K562 (cell line): ENCODE data around the gene GAL. TPM values are rescaled to one million over a fixed set of nuclear protein-coding genes. Genes with fewer than 3 reads are reported as not detected.

Experiments
- ATAC-seq: fragments of 200-7000 bp; cut with Tn5 transposase; 3 replicates; pipeline ENCODE4 v1.9.1; 2020; ENCODE audit warnings: moderate library complexity
- BruUV-seq: library from RNA; stranded (reverse); fragments of 400-500 nt; replicated peaks from 2 replicates; lab custom pipeline; 2021; lab: Mats Ljungman, UMichigan
- CTCF ChIA-PET: fragments of 300-600 bp; formaldehyde crosslinking; extraction: SDS; loops from one replicate; lab custom pipeline; 2021; ENCODE audit warnings: low intra/inter-chr PET ratio; lab: Yijun Ruan, JAX
- POLR2A ChIA-PET: fragments of 300-600, 350-650 bp; sonication (Branson Sonifier 250); formaldehyde crosslinking; extraction: SDS; loops from one replicate; lab custom pipeline; 2021; ENCODE audit warnings: antibody characterized with exemption, inconsistent platforms; lab: Yijun Ruan, JAX
- DNase-seq, 4 experiments: peaks; one replicate each; pipeline versions ENCODE4 v3.0.0 to v3.0.0-alpha.2; 2011 to 2018; ENCODE audit warnings: low spot score in 3 of 4, mixed read lengths in 3 of 4; ENCODE audit errors: extremely low read depth in 1 of 4
- FAIRE-seq: peaks from 2 replicates; lab custom pipeline; 2011; peaks lifted over from hg19 to GRCh38; lab: Jason Lieb, UNC
- H2AFZ ChIP-seq: 2 replicates; pipeline ENCODE4 v1.6.0; 2011; ENCODE audit warnings: low read depth, low read length, control low read depth, inconsistent platforms
- H3K27ac ChIP-seq: fragments of 200-600 bp; 3 replicates; pipeline ENCODE4 v1.8.0; 2011; ENCODE audit warnings: low read depth, mild to moderate bottlenecking, control low read depth, inconsistent platforms, low read length, moderate library complexity, mixed read lengths; ENCODE audit errors: extremely low read depth
- H3K27me3 ChIP-seq, 2 experiments: fragments of 300-600 bp in 1 of 2; 2 replicates in 1 of 2; 3 replicates in 1 of 2; pipeline versions ENCODE4 v1.6.0 to v1.8.0; 2011; ENCODE audit warnings: inconsistent platforms in 2 of 2, low read length in 2 of 2, mild to moderate bottlenecking in 1 of 2, mixed read lengths in 1 of 2, moderate library complexity in 1 of 2; ENCODE audit not compliant: control insufficient read depth in 2 of 2, insufficient read depth in 2 of 2
- H3K36me3 ChIP-seq: fragments of 300-600 bp; 3 replicates; pipeline ENCODE4 v1.8.0; 2011; ENCODE audit warnings: mild to moderate bottlenecking, low read length, inconsistent platforms; ENCODE audit not compliant: control insufficient read depth, insufficient read depth
- H3K4me1 ChIP-seq, 2 experiments: fragments of 200-600 bp in 1 of 2; replicated peaks in 1 of 2; 2 replicates in 1 of 2; 3 replicates in 1 of 2; pipeline versions ENCODE4 v1.5.1 to v1.8.0; 2011; ENCODE audit warnings: inconsistent platforms in 2 of 2, low read length in 2 of 2, mild to moderate bottlenecking in 1 of 2, mixed read lengths in 1 of 2, moderate library complexity in 1 of 2; ENCODE audit not compliant: control insufficient read depth in 2 of 2, insufficient read depth in 2 of 2
- H3K4me2 ChIP-seq: 2 replicates; pipeline ENCODE4 v1.6.1; 2011; ENCODE audit warnings: low read length, control low read depth, inconsistent platforms, mixed read lengths; ENCODE audit not compliant: insufficient read depth
- H3K4me3 ChIP-seq: fragments of 200-600 bp; sonication (generic), shearing (Covaris generic); 2 replicates; pipeline ENCODE4 v1.5.1; 2016; ENCODE audit warnings: control low read depth, inconsistent platforms
- H3K79me2 ChIP-seq: fragments of 200-600 bp; 3 replicates; pipeline ENCODE4 v1.8.0; 2011; ENCODE audit warnings: low read length, inconsistent platforms; ENCODE audit not compliant: control insufficient read depth, insufficient read depth
- H3K9ac ChIP-seq, 2 experiments: 2 replicates each; pipeline versions ENCODE4 v1.6.0 to v1.6.1; 2011; ENCODE audit warnings: low read depth in 2 of 2, low read length in 2 of 2, control low read depth in 1 of 2, inconsistent platforms in 1 of 2, mild to moderate bottlenecking in 1 of 2, mixed read lengths in 1 of 2; ENCODE audit not compliant: insufficient read depth in 1 of 2
- H3K9me1 ChIP-seq: one replicate; pipeline ENCODE4 v1.6.0; 2011; ENCODE audit warnings: inconsistent platforms, mild to moderate bottlenecking, low read length, moderate library complexity; ENCODE audit not compliant: control insufficient read depth, insufficient read depth
- H3K9me3 ChIP-seq: replicated peaks from 2 replicates; pipeline ENCODE4 v1.5.1; 2011; ENCODE audit warnings: low read depth, low read length, inconsistent platforms; ENCODE audit not compliant: control insufficient read depth, insufficient read depth
- H4K20me1 ChIP-seq: replicated peaks from 2 replicates; pipeline ENCODE4 v1.6.1; 2011; ENCODE audit warnings: low read length, inconsistent platforms, mixed read lengths; ENCODE audit not compliant: control insufficient read depth, insufficient read depth
- ARHGAP35 ChIP-seq: fragments of 450-650 bp; IDR thresholded peaks from 2 replicates; pipeline ENCODE4 v1.6.1; 2018; ENCODE audit not compliant: partially characterized antibody
- ARID1B ChIP-seq: fragments of 450-650 bp; IDR thresholded peaks from 2 replicates; pipeline ENCODE4 v1.6.1; 2016; ENCODE audit warnings: antibody characterized with exemption, mild to moderate bottlenecking, inconsistent platforms
- ATF3 ChIP-seq, 2 experiments: fragments of 450-650 bp in 1 of 2; sonication (generic) in 1 of 2; formaldehyde crosslinking in 1 of 2; IDR thresholded peaks in 1 of 2; conservative IDR thresholded peaks in 1 of 2; 2 replicates each; pipeline versions ENCODE4 v1.6.1 to v1.8.1; 2016 to 2023; ENCODE audit warnings: mild to moderate bottlenecking in 2 of 2, moderate library complexity in 2 of 2, inconsistent platforms in 1 of 2, missing genetic modification reagents in 1 of 2
- ATF6 ChIP-seq: sonication (generic); formaldehyde crosslinking; IDR thresholded peaks from 2 replicates; pipeline ENCODE4 v1.4.0; 2020; ENCODE audit warnings: mild to moderate bottlenecking, missing genetic modification reagents
- CEBPG ChIP-seq, 3 experiments: fragments of 200-800 bp in 1 of 3; sonication (Bioruptor generic) in 1 of 3; sonication (generic) in 1 of 3; formaldehyde crosslinking in 1 of 3; IDR thresholded peaks in 2 of 3; conservative IDR thresholded peaks in 1 of 3; 2 replicates each; pipeline versions ENCODE4 v1.6.1 to v1.8.0; 2016 to 2022; ENCODE audit warnings: missing compliant biosample characterization in 2 of 3, missing genetic modification characterization in 2 of 3, mild to moderate bottlenecking in 1 of 3, missing genetic modification reagents in 1 of 3
- EGR1 ChIP-seq: fragments of 450-650 bp; conservative IDR thresholded peaks from 2 replicates; pipeline ENCODE4 v1.6.1; 2017; ENCODE audit warnings: mild to moderate bottlenecking
- ERF ChIP-seq: fragments of 450-650 bp; formaldehyde crosslinking; IDR thresholded peaks from 2 replicates; pipeline ENCODE4 v1.4.0; 2020; ENCODE audit warnings: mild to moderate bottlenecking, mixed read lengths
- GABPB1 ChIP-seq: sonication (generic); formaldehyde crosslinking; IDR thresholded peaks from 2 replicates; pipeline ENCODE4 v1.8.0; 2022; ENCODE audit warnings: mild to moderate bottlenecking, missing genetic modification reagents
- JUN ChIP-seq, 2 experiments: sonication (generic) in 1 of 2; formaldehyde crosslinking in 1 of 2; IDR thresholded peaks; 2 replicates each; pipeline versions ENCODE4 v1.6.1 to v1.8.0; 2012 to 2022; ENCODE audit warnings: borderline replicate concordance in 2 of 2, mild to moderate bottlenecking in 2 of 2, improper control_type of control experiment in 1 of 2, low read depth in 1 of 2, low read length in 1 of 2, missing genetic modification reagents in 1 of 2
- NCOR1 ChIP-seq: fragments of 450-650 bp; IDR thresholded peaks from 2 replicates; pipeline ENCODE4 v1.6.1; 2016; ENCODE audit warnings: mild to moderate bottlenecking, moderate library complexity
- NFYB ChIP-seq: IDR thresholded peaks from 2 replicates; pipeline ENCODE4 v1.6.1; 2011; ENCODE audit warnings: mild to moderate bottlenecking, moderate library complexity; ENCODE audit not compliant: insufficient read length; ENCODE audit errors: extremely low read depth
- RBM15 ChIP-seq: fragments of 200-400 bp; formaldehyde crosslinking; IDR thresholded peaks from 2 replicates; pipeline ENCODE4 v1.6.1; 2018; ENCODE audit warnings: mild to moderate bottlenecking, low read length, moderate library complexity; ENCODE audit not compliant: insufficient read depth
- TRIM24 ChIP-seq, 2 experiments: fragments of 450-650 bp; IDR thresholded peaks; 2 replicates each; pipeline ENCODE4 v1.6.1; 2016
- ZBTB9 ChIP-seq: fragments of 450-650 bp; formaldehyde crosslinking; IDR thresholded peaks from 2 replicates; pipeline ENCODE4 v1.4.0; 2020; ENCODE audit warnings: mild to moderate bottlenecking, moderate library complexity
- ZC3H8 ChIP-seq: fragments of 450-650 bp; IDR thresholded peaks from 2 replicates; pipeline ENCODE4 v1.6.1; 2017
- ZNF551 ChIP-seq: fragments of 250-450 bp; sonication (Bioruptor Pico); IDR thresholded peaks from 2 replicates; pipeline ENCODE4 v1.5.0; 2021; ENCODE audit warnings: mild to moderate bottlenecking, moderate library complexity
- WGBS: fragments of 100-300 bp; shearing (Covaris generic); methylation state at CpG from one replicate; pipeline ENCODE4 v1.1.6; 2016; ENCODE audit warnings: low coverage, mixed read lengths; ENCODE audit not compliant: insufficient coverage; ENCODE audit errors: missing lambda C conversion rate; 5-methylcytosine and 5-hydroxymethylcytosine counted together
- in situ Hi-C: fragments of 300-500 bp; cut with MboI; formaldehyde crosslinking; loops from 4 replicates; pipeline ENCODE4 v1.15.0; 2018; ENCODE audit warnings: inconsistent platforms, mixed read lengths
- intact Hi-C: fragments of 100-400 bp; cut with micrococcal nuclease; formaldehyde crosslinking; loops from 2 replicates; pipeline ENCODE4 v1.14.2; 2022
- polyA plus RNA-seq, 8 experiments: library from polyadenylated mRNA; depleted of rRNA in 4 of 8; stranded (reverse) in 5 of 8; unstranded in 3 of 8; fragments of >200 nt; fragmentation: Nextera tagmentation in 2 of 8; fragmentation: Illumina TruSeq in 1 of 8; extraction: Ambion mirVana in 2 of 8; extraction: Trizol in 1 of 8; gene quantifications; 2 replicates each; pipeline versions ENCODE4 v1.2.1 to v1.2.3, GENCODE V29; 2011 to 2014; ENCODE audit warnings: inconsistent platforms in 1 of 8, missing spikeins in 1 of 8
- total RNA-seq, 7 experiments: library from RNA; depleted of rRNA in 6 of 7; stranded (reverse); fragments of >200 nt in 6 of 7; fragmentation: Illumina TruSeq in 2 of 7; extraction: Trizol in 2 of 7; gene quantifications; 2 replicates each; pipeline versions ENCODE4 v1.2.1 to v1.2.3, GENCODE V29; 2011 to 2021; ENCODE audit warnings: low replicate concordance in 1 of 7

The GAL gene
- total and polyA plus RNA-seq, 9 of the 15 experiments (the other 6 are each of a cell fraction or from before 2014, with no cell fraction given), result 10.6 to 119 (median 36.3) TPM

GRCh38 chr11:68715456-68716122, 31.2 kb downstream of the GAL start:
- no peaks in the 10 kb centered on the region for H3K79me2 ChIP-seq
- ChIA-PET CTCF (no interaction called here), POLR2A (interaction anchor here (1.7 kb wide), 1 partner anchor 13 kb away, joined by 3 read pairs; no protein-coding TSS in a partner anchor)
- H2AFZ ChIP-seq, result no peak overlapping the region
- no peak overlapping the region for H3K4me2 ChIP-seq
- intact Hi-C loops (no loop called here), in situ Hi-C loops (no loop called here)
- H3K27ac ChIP-seq, result no peak overlapping the region
- no peaks in the 10 kb centered on the region for H3K9me3 ChIP-seq
- H3K36me3 ChIP-seq, result no peaks in the 10 kb centered on the region
- DNase-seq (no peak), FAIRE-seq (no peak), ATAC-seq (no peak)
- no peaks in the 10 kb centered on the region for H3K4me1 ChIP-seq
- 35% methylated on average over 11 of the region's 11 CpGs for WGBS
- H3K9ac ChIP-seq, result no peak overlapping the region
- peaks cover 16 to 60% of the 10 kb centered on the region in 2 experiments for H3K27me3 ChIP-seq
- no peak for TF ChIP-seq NCOR1
- no peak for TF ChIP-seq JUN (IDR thresholded peaks at IDR 0.05; ENCODE audit: borderline replicate concordance, low read depth, low read length)
- TF ChIP-seq JUN (CRISPR knock-in tag; IDR thresholded peaks at IDR 0.05; ENCODE audit: borderline replicate concordance), result no peak
- TF ChIP-seq ZC3H8, result no peak
- TF ChIP-seq ZBTB9, result no peak
- peak; percentile 58 to 68; a peak in 2 of 4 replicates for TF ChIP-seq TRIM24 (IDR thresholded peaks at IDR 0.05)
- TF ChIP-seq RBM15, result no peak
- no peak for TF ChIP-seq ATF6 (CRISPR knock-in tag)
- TF ChIP-seq ZNF551 (CRISPR knock-in tag), result no peak
- TF ChIP-seq NFYB, result no peak
- TF ChIP-seq GABPB1 (CRISPR knock-in tag), result no peak
- TF ChIP-seq ERF (CRISPR knock-in tag), result no peak
- TF ChIP-seq CEBPG (CRISPR knock-in tag; IDR thresholded peaks at IDR 0.05), result peak; percentile 69
- peak in 1 of 2 experiments; percentile 69; a peak in 2 of 4 replicates for TF ChIP-seq CEBPG (tag; conservative IDR thresholded peaks at IDR 0.05 in 1 of 2, IDR thresholded peaks at IDR 0.05 in 1 of 2)
- TF ChIP-seq EGR1, result no peak
- 0 out of 2 replicates have a peak, but pooled peaks have one; percentile 14 for TF ChIP-seq ATF3 (IDR thresholded peaks at IDR 0.05)
- no peak for TF ChIP-seq ATF3 (CRISPR knock-in tag; conservative IDR thresholded peaks at IDR 0.05)
- no peak for TF ChIP-seq ARHGAP35
- TF ChIP-seq ARID1B, result no peak
- H4K20me1 ChIP-seq, result no peaks in the 10 kb centered on the region
- BruUV-seq, result no TSS peak
- H3K4me3 ChIP-seq, result no peak overlapping the region
- no peaks in the 10 kb centered on the region for H3K9me1 ChIP-seq
